Measurements from ENCODE around the gene TLE7.
A peak's percentile ranks its signal among the peaks of the same experiment; 100 is the strongest.

The TLE7 gene

GRCh38 chr16:71412270-71413160 is 29.3 kb downstream of the TLE7 start:
- DNase-seq (ENCODE audit: low read depth in 2 of 2), result peak; percentile 19 to 51

GRCh38 chr16:71410146-71410545 is 31.7 kb downstream of the TLE7 start:
- DNase-seq (ENCODE audit: low read depth in 2 of 2), result no peak

GRCh38 chr16:71409011-71409775 is 32.7 kb downstream of the TLE7 start:
- DNase-seq (ENCODE audit: low read depth in 2 of 2), result no peak

DNA sequence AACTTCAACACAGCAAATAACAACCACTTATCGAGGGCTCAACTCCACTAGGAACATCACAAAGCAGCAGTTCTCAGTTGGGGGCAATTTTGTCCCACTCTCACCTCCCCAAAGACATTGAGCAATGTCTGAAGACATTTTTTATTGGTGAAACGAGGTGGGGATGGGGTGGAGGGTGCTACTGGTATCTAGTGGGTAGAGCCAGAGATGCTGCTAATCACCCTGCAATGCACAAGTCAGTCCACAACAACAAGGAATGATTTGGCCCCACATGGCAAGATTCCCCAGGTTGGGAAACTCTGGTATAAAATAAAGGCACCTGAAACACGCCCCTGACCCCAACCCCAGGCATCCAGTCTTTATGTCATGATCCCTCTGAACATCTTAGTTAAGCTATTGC is 33.3 kb downstream of the TLE7 start:
- no peak for DNase-seq (ENCODE audit: low read depth in 2 of 2)

DNA sequence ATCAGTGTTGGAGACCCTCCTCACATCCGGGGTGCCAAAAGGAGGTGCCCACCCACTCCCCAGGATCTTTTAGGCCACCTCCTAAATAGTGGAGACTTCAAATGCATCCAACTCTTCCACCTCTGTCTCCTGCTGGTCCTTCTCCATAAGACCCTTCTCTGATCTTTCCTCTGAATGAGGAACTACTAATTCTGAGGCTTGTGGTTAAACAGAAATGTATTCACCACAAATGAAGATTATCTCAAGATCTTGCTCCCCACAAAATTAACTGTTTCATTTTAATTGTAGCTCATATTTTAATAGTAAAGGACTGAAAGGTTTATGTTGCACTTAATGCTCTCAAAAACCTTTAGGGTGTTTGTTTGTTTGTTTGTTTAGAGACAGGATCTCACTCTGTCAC is 34.1 kb downstream of the TLE7 start:
- DNase-seq (ENCODE audit: low read depth in 2 of 2), result no peak

DNA sequence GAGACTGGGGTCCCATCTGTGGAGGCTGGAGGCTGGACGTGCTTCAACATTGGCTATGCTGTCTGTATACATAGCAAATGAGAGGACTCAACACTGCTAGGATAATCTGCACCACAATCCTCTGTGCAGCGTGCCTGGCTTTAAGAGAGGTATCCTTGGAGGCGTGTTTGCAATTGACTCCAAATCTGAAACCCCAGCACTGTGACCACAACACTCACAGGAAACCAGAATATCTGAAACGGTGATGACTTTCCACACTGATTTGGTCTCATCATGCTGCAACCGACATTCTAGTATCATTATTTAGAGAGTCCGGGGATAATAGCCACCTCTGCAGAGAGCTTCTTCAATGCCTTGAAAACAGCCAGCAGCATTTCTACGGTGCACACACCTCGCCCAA is 35.1 kb downstream of the TLE7 start:
- no peak for DNase-seq (ENCODE audit: low read depth in 2 of 2)

- DNase-seq (ENCODE audit: low read depth in 2 of 2), result no peak
Measured at GRCh38 chr16:71406316-71406715, 35.5 kb downstream of the TLE7 start.

GRCh38 chr16:71404364-71404763 is 37.5 kb downstream of the TLE7 start:
- no peak for DNase-seq (ENCODE audit: low read depth in 2 of 2)

DNA sequence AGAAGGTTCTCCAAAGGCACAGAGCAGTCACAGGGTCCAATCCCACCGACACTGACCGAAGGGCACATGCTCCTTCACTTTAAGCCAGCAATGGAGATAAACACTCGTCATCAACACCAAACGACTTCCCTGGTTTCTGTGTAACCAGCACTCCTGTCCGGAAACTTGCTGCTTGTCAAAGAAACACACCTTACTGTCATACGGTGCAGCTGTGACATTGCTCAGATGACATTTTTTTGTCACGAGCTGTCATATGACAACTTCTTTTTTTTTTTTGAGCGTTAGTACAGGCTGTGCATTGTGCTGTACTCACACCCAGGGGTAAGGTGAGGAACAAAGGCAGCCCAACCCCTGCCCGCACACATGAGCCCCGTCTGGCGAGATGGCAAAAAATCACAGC is 39.2 kb downstream of the TLE7 start:
- DNase-seq (ENCODE audit: low read depth in 2 of 2), result no peak

DNA sequence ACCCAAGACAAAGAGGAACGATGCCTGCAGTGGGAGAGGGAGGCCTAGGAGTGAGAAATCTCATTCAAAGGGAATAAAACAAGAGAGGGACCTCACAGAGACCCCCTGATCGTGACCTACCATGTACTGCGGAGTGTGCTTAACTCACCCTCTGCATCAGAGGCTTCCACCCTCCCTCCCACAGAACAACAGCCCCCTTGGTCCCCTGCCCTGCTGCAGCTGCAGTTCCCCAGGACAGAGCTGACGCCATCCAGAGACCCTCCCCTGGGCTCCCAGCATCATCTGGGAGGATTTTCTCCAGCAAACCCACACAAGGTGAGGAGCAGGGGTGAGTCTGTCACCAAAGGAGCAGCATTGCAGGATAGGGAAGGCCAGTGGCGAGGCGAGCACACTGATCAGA is 39.8 kb downstream of the TLE7 start:
- DNase-seq (ENCODE audit: low read depth in 2 of 2), result no peak

DNA sequence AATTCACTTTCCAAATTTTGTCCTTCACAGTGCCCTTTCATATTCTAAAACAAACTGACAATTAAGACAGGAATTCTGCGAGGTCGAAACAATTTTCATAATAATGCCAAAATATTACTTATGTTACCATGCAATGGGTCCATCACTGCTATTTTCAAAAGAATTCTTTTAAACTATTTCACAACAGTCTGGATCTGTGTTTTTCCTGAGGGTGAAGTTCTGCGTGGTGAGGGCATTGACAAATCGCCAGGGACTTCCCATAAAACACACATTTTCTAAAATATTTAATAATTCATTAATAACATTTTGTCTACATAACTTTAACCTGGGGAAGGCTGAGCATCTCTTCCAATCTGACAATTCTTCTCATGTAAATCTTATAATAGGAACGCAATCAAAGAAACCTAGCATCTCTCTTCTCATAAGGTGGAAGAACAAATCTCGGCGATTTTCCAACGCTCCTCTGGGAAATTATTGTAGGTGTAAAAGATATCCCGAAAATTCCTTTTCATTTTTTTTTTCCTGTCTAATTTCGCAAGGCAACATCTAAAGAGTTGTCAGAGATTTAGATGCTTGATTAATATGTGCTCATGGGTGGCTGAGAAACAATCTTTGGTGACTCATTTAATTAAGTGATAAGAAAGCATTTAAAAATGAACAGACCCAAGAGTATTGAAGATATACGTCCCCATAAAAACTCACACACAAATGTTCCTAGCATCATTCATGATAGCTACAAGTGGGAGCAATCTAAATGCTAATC is 41.9 kb downstream of the TLE7 start:
- DNase-seq (ENCODE audit: low read depth in 2 of 2), result no peak

DNA sequence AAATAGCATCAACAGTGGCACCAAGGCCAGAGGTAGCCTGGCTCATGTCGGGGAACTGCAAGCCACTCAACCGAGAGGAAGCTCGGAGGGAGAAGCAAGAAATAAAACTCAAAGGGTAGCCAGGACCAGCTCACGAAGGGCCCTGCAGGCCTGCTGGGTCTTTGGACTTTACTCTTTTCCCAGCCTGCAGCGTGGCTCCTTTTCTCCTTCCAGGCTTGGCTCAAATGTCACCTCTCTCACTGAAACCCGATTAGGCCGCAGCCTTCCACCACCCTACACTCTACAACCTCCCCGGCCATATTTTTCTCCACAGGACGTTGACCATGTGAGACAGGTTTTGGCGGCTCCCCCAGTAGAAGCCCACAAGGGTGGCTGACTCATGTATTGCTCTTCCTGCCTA is 45.3 kb downstream of the TLE7 start:
- DNase-seq (ENCODE audit: low read depth in 2 of 2), result no peak

GRCh38 chr16:71389330-71389729 is 52.5 kb downstream of the TLE7 start:
- no peak for DNase-seq (ENCODE audit: low read depth in 2 of 2)

- DNase-seq (ENCODE audit: low read depth in 2 of 2), result no peak
Measured at GRCh38 chr16:71387045-71387871, 54.6 kb downstream of the TLE7 start.

DNA sequence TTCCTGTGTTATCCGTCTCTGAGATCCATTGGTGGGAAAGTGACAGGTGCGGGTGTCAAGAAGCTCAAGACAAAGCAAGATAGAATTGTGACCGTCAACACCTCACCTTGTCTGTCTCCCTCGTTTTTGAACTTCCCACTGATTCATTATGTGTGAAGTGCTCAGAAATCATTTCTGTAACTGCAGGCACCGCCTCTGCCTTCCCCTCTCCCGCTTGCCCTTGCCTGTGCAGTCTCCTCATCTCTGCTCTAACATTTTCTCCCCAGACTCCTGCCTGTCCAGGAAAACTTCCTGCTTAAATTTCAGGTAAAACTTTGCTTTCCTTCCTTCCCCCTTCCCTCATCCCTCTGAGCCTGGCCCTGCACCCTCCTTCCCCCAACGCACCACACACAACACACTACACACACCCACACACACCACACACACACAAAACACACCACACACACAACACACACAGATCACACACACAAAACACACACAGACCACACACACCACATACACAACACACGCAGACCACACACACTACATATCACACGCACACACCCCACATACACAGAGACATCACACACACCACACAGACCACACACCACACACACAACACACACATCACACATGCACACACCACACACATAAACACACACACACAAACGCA is 57.7 kb downstream of the TLE7 start:
- no peak for DNase-seq (ENCODE audit: low read depth in 2 of 2)

DNA sequence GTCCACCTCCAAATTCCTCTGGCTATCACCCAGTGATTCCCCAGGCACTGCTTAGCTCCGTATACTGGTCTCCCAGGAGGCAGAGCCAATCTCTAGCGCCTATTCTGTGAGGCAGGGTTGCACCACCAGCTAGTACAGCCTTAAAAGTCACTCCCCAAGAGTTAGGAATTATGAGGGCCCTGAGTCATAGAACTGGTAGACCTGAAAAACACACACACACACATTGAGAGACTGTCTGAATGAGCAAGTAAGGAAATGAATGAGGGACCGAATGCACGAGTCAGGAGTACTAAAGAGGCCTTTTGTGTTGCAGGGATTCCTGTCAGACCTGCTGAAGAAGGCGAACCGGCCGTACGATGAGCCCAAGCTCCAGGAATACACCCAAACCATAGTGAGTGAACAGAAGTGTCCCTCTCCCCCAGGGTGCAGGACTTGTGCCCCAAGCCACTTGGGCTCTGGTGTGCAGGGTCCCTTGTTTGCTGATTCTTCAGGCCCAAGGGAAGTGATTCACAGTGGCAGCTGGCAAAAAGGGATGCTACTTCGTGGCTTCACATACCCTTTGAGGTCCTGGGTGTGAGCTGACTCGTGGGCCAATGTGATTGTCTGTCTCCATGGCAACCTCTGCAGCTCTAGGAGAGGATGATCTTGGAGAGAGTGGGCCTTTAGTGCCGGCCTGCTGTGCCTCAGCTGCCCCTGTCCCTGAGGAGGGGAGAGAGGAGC is 58.6 kb downstream of the TLE7 start:
- no peak for DNase-seq (ENCODE audit: low read depth in 2 of 2)

DNA sequence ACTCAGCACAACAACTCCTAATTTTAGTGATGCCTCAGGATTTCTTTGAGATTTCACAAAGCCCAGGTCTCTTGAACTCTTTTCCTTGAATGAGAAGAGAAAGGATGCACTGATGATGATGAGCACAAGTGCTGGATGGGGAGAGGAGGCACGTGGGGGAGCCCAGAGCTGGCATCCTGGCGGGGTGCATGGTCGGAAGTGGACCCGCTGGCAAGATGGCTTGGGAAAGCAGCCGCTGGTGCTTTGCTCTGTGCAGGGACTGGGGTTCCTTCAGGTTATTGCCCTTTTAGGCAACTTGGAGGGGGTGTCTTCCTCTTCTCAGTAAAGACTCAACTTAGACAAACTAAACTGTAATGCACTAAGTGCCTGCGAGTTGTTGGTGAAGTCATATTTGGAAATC is 61.0 kb downstream of the TLE7 start:
- no peak for DNase-seq (ENCODE audit: low read depth in 2 of 2)
